K562 (cell line): ENCODE data around the gene COPG2. TPM values are rescaled to one million over a fixed set of nuclear protein-coding genes. Genes with fewer than 3 reads are reported as not detected.

Source experiments
- ATF1 ChIP-seq, 2 experiments: fragments of 450-650 bp in 1 of 2; IDR thresholded peaks; 2 replicates each; pipeline ENCODE4 v1.6.1; 2016; ENCODE audit warnings: missing compliant biosample characterization in 1 of 2, missing genetic modification characterization in 1 of 2
- CC2D1A ChIP-seq: fragments of 450-650 bp; IDR thresholded peaks from 2 replicates; pipeline ENCODE4 v1.6.1; 2017; ENCODE audit warnings: mild to moderate bottlenecking
- DPF2 ChIP-seq: fragments of 450-650 bp; IDR thresholded peaks from 2 replicates; pipeline ENCODE4 v1.6.1; 2016
- EP300 ChIP-seq: IDR thresholded peaks from 2 replicates; pipeline ENCODE4 v1.6.1; 2012; ENCODE audit warnings: low read length, improper control_type of control experiment
- FOSL1 ChIP-seq: fragments of 200-800 bp; sonication (Bioruptor generic); conservative IDR thresholded peaks from 2 replicates; pipeline ENCODE4 v1.6.1; 2016; ENCODE audit warnings: missing genetic modification characterization, missing compliant biosample characterization
- FOXA3 ChIP-seq, 2 experiments: fragments of 450-650 bp in 1 of 2; sonication (generic) in 1 of 2; formaldehyde crosslinking; IDR thresholded peaks in 1 of 2; conservative IDR thresholded peaks in 1 of 2; 2 replicates each; pipeline versions ENCODE4 v1.4.0 to v1.8.0; 2020 to 2022; ENCODE audit warnings: mild to moderate bottlenecking in 2 of 2, missing genetic modification reagents in 1 of 2
- FOXM1 ChIP-seq, 2 experiments: fragments of 450-650 bp in 1 of 2; sonication (generic) in 1 of 2; formaldehyde crosslinking in 1 of 2; IDR thresholded peaks; 2 replicates each; pipeline versions ENCODE4 v1.6.1 to v1.9.0; 2017 to 2022; ENCODE audit warnings: low read depth in 2 of 2, mild to moderate bottlenecking in 2 of 2, missing genetic modification reagents in 1 of 2, moderate library complexity in 1 of 2
- HDAC2 ChIP-seq: fragments of 450-650 bp; IDR thresholded peaks from 2 replicates; pipeline ENCODE4 v1.6.1; 2016; ENCODE audit warnings: mild to moderate bottlenecking
- JUN ChIP-seq, 2 experiments: sonication (generic) in 1 of 2; formaldehyde crosslinking in 1 of 2; IDR thresholded peaks; 2 replicates each; pipeline versions ENCODE4 v1.6.1 to v1.8.0; 2012 to 2022; ENCODE audit warnings: borderline replicate concordance in 2 of 2, mild to moderate bottlenecking in 2 of 2, improper control_type of control experiment in 1 of 2, low read depth in 1 of 2, low read length in 1 of 2, missing genetic modification reagents in 1 of 2
- L3MBTL2 ChIP-seq: fragments of 450-650 bp; IDR thresholded peaks from 2 replicates; pipeline ENCODE4 v1.6.1; 2016; ENCODE audit warnings: mild to moderate bottlenecking, moderate library complexity
- MEIS2 ChIP-seq: fragments of 450-650 bp; IDR thresholded peaks from 2 replicates; pipeline ENCODE4 v1.6.1; 2014; ENCODE audit warnings: mild to moderate bottlenecking; ENCODE audit not compliant: partially characterized antibody
- MTF1 ChIP-seq: fragments of 250-450 bp; sonication (Bioruptor Pico); IDR thresholded peaks from 2 replicates; pipeline ENCODE4 v1.9.0; 2021; ENCODE audit warnings: moderate library complexity, mild to moderate bottlenecking, inconsistent platforms, borderline replicate concordance
- NCOR1 ChIP-seq: fragments of 450-650 bp; IDR thresholded peaks from 2 replicates; pipeline ENCODE4 v1.6.1; 2016; ENCODE audit warnings: mild to moderate bottlenecking, moderate library complexity
- NFE2L1 ChIP-seq: fragments of 450-650 bp; IDR thresholded peaks from 2 replicates; pipeline ENCODE4 v1.6.1; 2016; ENCODE audit warnings: missing genetic modification characterization, low read depth, mild to moderate bottlenecking, missing compliant biosample characterization, moderate library complexity, borderline replicate concordance
- STAT5A ChIP-seq: IDR thresholded peaks from 2 replicates; pipeline ENCODE4 v1.6.1; 2012; ENCODE audit warnings: low read length, inconsistent platforms, borderline replicate concordance
- TARDBP ChIP-seq: fragments of 450-650 bp; IDR thresholded peaks from 2 replicates; pipeline ENCODE4 v1.6.1; 2016
- TRIM28 ChIP-seq: fragments of 450-650 bp; IDR thresholded peaks from 2 replicates; pipeline ENCODE4 v1.6.1; 2017
- ZBTB9 ChIP-seq: fragments of 450-650 bp; formaldehyde crosslinking; IDR thresholded peaks from 2 replicates; pipeline ENCODE4 v1.4.0; 2020; ENCODE audit warnings: mild to moderate bottlenecking, moderate library complexity
- ZNF217 ChIP-seq: sonication (generic); formaldehyde crosslinking; IDR thresholded peaks from 2 replicates; pipeline ENCODE4 v1.8.0; 2022; ENCODE audit warnings: mild to moderate bottlenecking, missing genetic modification reagents
- ZNF512 ChIP-seq: IDR thresholded peaks from 2 replicates; pipeline ENCODE4 v1.6.1; 2016; ENCODE audit warnings: missing genetic modification characterization, missing compliant biosample characterization
- ZZZ3 ChIP-seq: fragments of 450-650 bp; IDR thresholded peaks from 2 replicates; pipeline ENCODE4 v1.6.1; 2016; ENCODE audit warnings: antibody characterized with exemption, mild to moderate bottlenecking, moderate library complexity
- polyA plus RNA-seq, 8 experiments: library from polyadenylated mRNA; depleted of rRNA in 4 of 8; stranded (reverse) in 5 of 8; unstranded in 3 of 8; fragments of >200 nt; fragmentation: Nextera tagmentation in 2 of 8; fragmentation: Illumina TruSeq in 1 of 8; extraction: Ambion mirVana in 2 of 8; extraction: Trizol in 1 of 8; gene quantifications; 2 replicates each; pipeline versions ENCODE4 v1.2.1 to v1.2.3, GENCODE V29; 2011 to 2014; ENCODE audit warnings: inconsistent platforms in 1 of 8, missing spikeins in 1 of 8
- total RNA-seq, 7 experiments: library from RNA; depleted of rRNA in 6 of 7; stranded (reverse); fragments of >200 nt in 6 of 7; fragmentation: Illumina TruSeq in 2 of 7; extraction: Trizol in 2 of 7; gene quantifications; 2 replicates each; pipeline versions ENCODE4 v1.2.1 to v1.2.3, GENCODE V29; 2011 to 2021; ENCODE audit warnings: low replicate concordance in 1 of 7

COPG2 gene
- total and polyA plus RNA-seq, 9 of the 15 experiments (the other 6 are each of a cell fraction or from before 2014, with no cell fraction given): 6.6 to 104 (median 32.5) TPM

GRCh38 chr7:130494431-130494858 is 174.1 kb downstream of the COPG2 start (continued):
- TF ChIP-seq ZNF217 (no peak), ZNF512 (tag) (no peak), ZBTB9 (CRISPR knock-in tag) (0 out of 2 replicates have a peak, but pooled peaks have one; percentile 52), TRIM28 (no peak), EP300 (peak; percentile 86), ZZZ3 (no peak), NFE2L1 (tag) (no peak), TARDBP (peak; percentile 60; the same call in 1 of the 2 replicates), FOXM1 (IDR thresholded peaks at IDR 0.05; ENCODE audit: low read depth) (peak; percentile 85; the same call in 1 of the 2 replicates), FOXM1 (CRISPR knock-in tag; IDR thresholded peaks at IDR 0.05; ENCODE audit: low read depth) (no peak), DPF2 (peak; percentile 93), ATF1 (CRISPR knock-in tag; IDR thresholded peaks at IDR 0.05) (no peak), ATF1 (tag; IDR thresholded peaks at IDR 0.05) (0 out of 2 replicates have a peak, but pooled peaks have one; percentile 32), MEIS2 (peak; percentile 75), HDAC2 (peak; percentile 94), JUN (IDR thresholded peaks at IDR 0.05; ENCODE audit: borderline replicate concordance, low read depth, low read length) (no peak), JUN (CRISPR knock-in tag; IDR thresholded peaks at IDR 0.05; ENCODE audit: borderline replicate concordance) (no peak), STAT5A (peak; percentile 72), L3MBTL2 (peak; percentile 51; the same call in 1 of the 2 replicates), FOSL1 (tag) (peak; percentile 61), FOXA3 (CRISPR knock-in tag; conservative IDR thresholded peaks at IDR 0.05 in 1 of 2, IDR thresholded peaks at IDR 0.05 in 1 of 2) (peak; percentile 98 to 99), CC2D1A (0 out of 2 replicates have a peak, but pooled peaks have one; percentile 28), NCOR1 (peak; percentile 85), MTF1 (CRISPR knock-in tag) (no peak)
- TF ChIP-seq, all 486 proteins: peak for 86
